Skeletal muscle satellite cell (primary cell): ENCODE measurements around the gene EHHADH.
A peak's percentile ranks its signal among the peaks of the same experiment; 100 is the strongest.
"Not testable (repeated sequence)": the region's sequence is repeated elsewhere in the genome, so short reads cannot be mapped to it uniquely, and the experiment has no call there.

Experiments used
- H3K27me3 ChIP-seq: 2 replicates; pipeline ENCODE4 v1.7.0; 2013; ENCODE audit warnings: low read length; ENCODE audit not compliant: control insufficient read depth, insufficient read depth
- H3K36me3 ChIP-seq: 2 replicates; pipeline ENCODE4 v1.7.0; 2013; ENCODE audit warnings: mild to moderate bottlenecking, control low read depth, low read length; ENCODE audit not compliant: insufficient read depth
- H3K4me1 ChIP-seq: 2 replicates; pipeline ENCODE4 v1.7.0; 2013; ENCODE audit warnings: low read length; ENCODE audit not compliant: control insufficient read depth, insufficient read depth
- H3K4me2 ChIP-seq: 2 replicates; pipeline ENCODE4 v1.7.0; 2013; ENCODE audit warnings: mild to moderate bottlenecking, low read length
- H3K4me3 ChIP-seq: 2 replicates; pipeline ENCODE4 v1.7.0; 2013; ENCODE audit warnings: low read length
- H3K9ac ChIP-seq: 2 replicates; pipeline ENCODE4 v1.7.0; 2013; ENCODE audit warnings: mild to moderate bottlenecking, low read depth, low read length, moderate library complexity
- H3K9me3 ChIP-seq: replicated peaks from 2 replicates; pipeline ENCODE4 v1.7.0; 2013; ENCODE audit warnings: mild to moderate bottlenecking, control low read depth, low read length

EHHADH gene

GRCh38 chr3:185270956-185271332 lies 17.1 kb upstream of the EHHADH start:
- H3K9ac ChIP-seq, result no peak overlapping the region
- no peak overlapping the region for H3K4me2 ChIP-seq
- H3K4me1 ChIP-seq, result no peaks in the 10 kb centered on the region
- H3K4me3 ChIP-seq, result no peak overlapping the region
- no peaks in the 10 kb centered on the region for H3K36me3 ChIP-seq
- no peaks in the 10 kb centered on the region for H3K9me3 ChIP-seq
- peaks cover 38% of the 10 kb centered on the region for H3K27me3 ChIP-seq

GRCh38 chr3:185270262-185270955 lies 16.6 kb upstream of the EHHADH start:
- Histone ChIP-seq H3K36me3 (no peaks in the 10 kb centered on the region), H3K9me3 (no peaks in the 10 kb centered on the region), H3K9ac (no peak overlapping the region), H3K4me1 (no peaks in the 10 kb centered on the region), H3K4me3 (no peak overlapping the region), H3K27me3 (peaks cover 38% of the 10 kb centered on the region), H3K4me2 (no peak overlapping the region)

GRCh38 chr3:185268194-185268962 lies 14.5 kb upstream of the EHHADH start:
- Histone ChIP-seq H3K36me3 (no peaks in the 10 kb centered on the region), H3K4me1 (no peaks in the 10 kb centered on the region), H3K4me2 (no peak overlapping the region), H3K9ac (no peak overlapping the region), H3K4me3 (no peak overlapping the region), H3K9me3 (no peaks in the 10 kb centered on the region), H3K27me3 (peaks cover 38% of the 10 kb centered on the region)

- Histone ChIP-seq H3K4me1 (no peaks in the 10 kb centered on the region), H3K36me3 (no peaks in the 10 kb centered on the region), H3K27me3 (peaks cover 33% of the 10 kb centered on the region), H3K4me2 (no peak overlapping the region), H3K9me3 (no peaks in the 10 kb centered on the region), H3K9ac (no peak overlapping the region), H3K4me3 (no peak overlapping the region)
Observed at GRCh38 chr3:185267193-185267592, 13.3 kb upstream of the EHHADH start.

- Histone ChIP-seq H3K36me3 (no peaks in the 10 kb centered on the region), H3K9me3 (no peaks in the 10 kb centered on the region), H3K4me2 (no peak overlapping the region), H3K4me3 (no peak overlapping the region), H3K27me3 (peaks cover 23% of the 10 kb centered on the region), H3K9ac (no peak overlapping the region), H3K4me1 (no peaks in the 10 kb centered on the region)
Observed at GRCh38 chr3:185264849-185265553, 11.2 kb upstream of the EHHADH start.

GRCh38 chr3:185263423-185263822 lies 9.6 kb upstream of the EHHADH start:
- Histone ChIP-seq H3K4me1 (no peaks in the 10 kb centered on the region), H3K9ac (no peak overlapping the region), H3K9me3 (no peaks in the 10 kb centered on the region), H3K4me2 (no peak overlapping the region), H3K4me3 (no peak overlapping the region), H3K27me3 (peaks cover 14% of the 10 kb centered on the region), H3K36me3 (no peaks in the 10 kb centered on the region)

- Histone ChIP-seq H3K4me2 (no peak overlapping the region), H3K27me3 (no peaks in the 10 kb centered on the region), H3K36me3 (no peaks in the 10 kb centered on the region), H3K9ac (no peak overlapping the region), H3K4me3 (no peak overlapping the region), H3K4me1 (no peaks in the 10 kb centered on the region), H3K9me3 (no peaks in the 10 kb centered on the region)
Observed at GRCh38 chr3:185257334-185257733, 3.5 kb upstream of the EHHADH start.

GRCh38 chr3:185254799-185255198 lies 950 bp upstream of the EHHADH start:
- Histone ChIP-seq H3K9ac (no peak overlapping the region), H3K4me2 (no peak overlapping the region), H3K27me3 (no peaks in the 10 kb centered on the region), H3K9me3 (no peaks in the 10 kb centered on the region), H3K4me3 (no peak overlapping the region), H3K36me3 (no peaks in the 10 kb centered on the region), H3K4me1 (no peaks in the 10 kb centered on the region)

GRCh38 chr3:185253133-185253532 lies 716 bp downstream of the EHHADH start:
- H3K9me3 ChIP-seq, H3K27me3 ChIP-seq, H3K9ac ChIP-seq, H3K4me1 ChIP-seq, H3K36me3 ChIP-seq, H3K4me3 ChIP-seq: not testable (repeated sequence)
- H3K4me2 ChIP-seq, result peak overlapping the region; percentile 93

GRCh38 chr3:185251272-185251671 lies 2.6 kb downstream of the EHHADH start:
- Histone ChIP-seq H3K9ac (no peak overlapping the region), H3K9me3 (no peaks in the 10 kb centered on the region)

GRCh38 chr3:185250653-185251052 lies 3.2 kb downstream of the EHHADH start:
- no peak overlapping the region for H3K9ac ChIP-seq
- no peaks in the 10 kb centered on the region for H3K27me3 ChIP-seq
- H3K9me3 ChIP-seq, result no peaks in the 10 kb centered on the region
- H3K36me3 ChIP-seq, result no peaks in the 10 kb centered on the region
- no peak overlapping the region for H3K4me2 ChIP-seq
- H3K4me1 ChIP-seq, result no peaks in the 10 kb centered on the region
- H3K4me3 ChIP-seq, result no peak overlapping the region

More at GRCh38 chr3:185251272-185251671, 2.6 kb downstream of the EHHADH start:
- H3K27me3 ChIP-seq, result no peaks in the 10 kb centered on the region
- H3K4me1 ChIP-seq, result no peaks in the 10 kb centered on the region
- no peak overlapping the region for H3K4me2 ChIP-seq
- H3K36me3 ChIP-seq, result no peaks in the 10 kb centered on the region
- H3K4me3 ChIP-seq, result no peak overlapping the region
